Ascending aorta (tissue), 2 donors: ENCODE measurements around the gene ARHGAP26. TPM values are rescaled to one million over a fixed set of nuclear protein-coding genes. Genes with fewer than 3 reads are reported as not detected.
A peak's percentile ranks its signal among the peaks of the same experiment; 100 is the strongest.

ENCODE experiments used
- DNase-seq, 2 donors: peaks; one replicate each; pipeline ENCODE4 v3.0.0-alpha.2; 2019; ENCODE audit warnings: low spot score in 2 of 2
- H3K27ac ChIP-seq, 2 donors: fragments of 200-600 bp; sonication (generic); one replicate each; pipeline ENCODE4 v1.5.1; 2016 to 2017; ENCODE audit warnings: mild to moderate bottlenecking in 1 of 2
- H3K27me3 ChIP-seq: fragments of 200-600 bp; sonication (generic); one replicate; pipeline ENCODE4 v1.5.1; 2017
- H3K36me3 ChIP-seq, 2 donors: fragments of 200-600 bp; sonication (generic); one replicate each; pipeline ENCODE4 v1.5.1; 2016
- H3K4me1 ChIP-seq, 2 donors: fragments of 200-600 bp; sonication (generic); one replicate each; pipeline ENCODE4 v1.5.1; 2016 to 2017; ENCODE audit warnings: mild to moderate bottlenecking in 1 of 2
- H3K4me3 ChIP-seq, 2 donors: fragments of 200-600 bp; sonication (generic); one replicate each; pipeline ENCODE4 v1.5.1; 2016 to 2017; ENCODE audit warnings: mild to moderate bottlenecking in 1 of 2
- H3K9me3 ChIP-seq, 2 donors: fragments of 200-600 bp; sonication (generic); one replicate each; pipeline ENCODE4 v1.5.1; 2016
- CTCF ChIP-seq, 3 experiments: fragments of 200-600 bp in 2 of 3; fragments of 450-650 bp in 1 of 3; sonication (generic) in 2 of 3; IDR thresholded peaks; one replicate each; pipeline ENCODE4 v1.5.1; 2016 to 2019; ENCODE audit warnings: antibody characterized with exemption in 3 of 3, mild to moderate bottlenecking in 1 of 3, moderate library complexity in 1 of 3
- intact Hi-C: fragments of 100-400 bp; cut with DNase I; formaldehyde crosslinking; loops from one replicate; pipeline ENCODE4 v1.15.1; 2023
- total RNA-seq: library from RNA; depleted of rRNA; stranded (reverse); fragments of >200 nt; gene quantifications from one replicate; pipeline ENCODE4 v1.1.0, GENCODE V29; 2016

The ARHGAP26 gene
- total RNA-seq, 1 donor from 2014 or later: 34.9 TPM

- H3K9me3 ChIP-seq: no peaks in the 10 kb centered on the region
- no peaks in the 10 kb centered on the region for H3K27me3 ChIP-seq
- H3K4me1 ChIP-seq: peaks cover 0 to 3% of the 10 kb centered on the region in 2 donors
- no peak overlapping the region for H3K4me3 ChIP-seq
- no peak for TF ChIP-seq CTCF (IDR thresholded peaks at IDR 0.05)
- intact Hi-C loops: no loop called here
- DNase-seq: no peak
- peak overlapping the region in 1 of 2 donors; percentile 67 for H3K27ac ChIP-seq
- H3K36me3 ChIP-seq: no peaks in the 10 kb centered on the region
Measured at GRCh38 chr5:143234162-143234842, 464.1 kb downstream of the ARHGAP26 start.

- no peak for DNase-seq
- no peak overlapping the region for H3K4me3 ChIP-seq
- no peak for TF ChIP-seq CTCF (IDR thresholded peaks at IDR 0.05)
- intact Hi-C loops: no loop called here
- no peaks in the 10 kb centered on the region for H3K36me3 ChIP-seq
- peak overlapping the region; percentile 39 to 52 for H3K27ac ChIP-seq
- no peaks in the 10 kb centered on the region for H3K27me3 ChIP-seq
- peaks cover 0 to 3% of the 10 kb centered on the region in 2 donors for H3K4me1 ChIP-seq
- no peaks in the 10 kb centered on the region for H3K9me3 ChIP-seq
Measured at GRCh38 chr5:143235423-143235822, 465.2 kb downstream of the ARHGAP26 start.

GRCh38 chr5:143236682-143237081, 466.5 kb downstream of the ARHGAP26 start:
- no peaks in the 10 kb centered on the region for H3K9me3 ChIP-seq
- H3K4me3 ChIP-seq: no peak overlapping the region
- DNase-seq: no peak
- H3K27ac ChIP-seq: no peak overlapping the region
- no peak for TF ChIP-seq CTCF (IDR thresholded peaks at IDR 0.05)
- no peaks in the 10 kb centered on the region for H3K36me3 ChIP-seq
- H3K27me3 ChIP-seq: no peaks in the 10 kb centered on the region
- intact Hi-C loops: no loop called here
- H3K4me1 ChIP-seq: peaks cover 0 to 3% of the 10 kb centered on the region in 2 donors

- no peak for DNase-seq
- Histone ChIP-seq H3K36me3 (no peaks in the 10 kb centered on the region), H3K27me3 (no peaks in the 10 kb centered on the region), H3K27ac (no peak overlapping the region), H3K9me3 (no peaks in the 10 kb centered on the region), H3K4me1 (peaks cover 0 to 3% of the 10 kb centered on the region in 2 donors), H3K4me3 (no peak overlapping the region)
- intact Hi-C loops: no loop called here
- no peak for TF ChIP-seq CTCF (IDR thresholded peaks at IDR 0.05)
Measured at GRCh38 chr5:143237664-143238063, 467.5 kb downstream of the ARHGAP26 start.

GRCh38 chr5:143238620-143239019, 468.4 kb downstream of the ARHGAP26 start:
- Histone ChIP-seq H3K4me1 (peaks cover 1 to 9% of the 10 kb centered on the region in 2 donors), H3K4me3 (no peak overlapping the region), H3K27ac (no peak overlapping the region), H3K27me3 (no peaks in the 10 kb centered on the region), H3K9me3 (no peaks in the 10 kb centered on the region), H3K36me3 (no peaks in the 10 kb centered on the region)
- DNase-seq: no peak
- no peak for TF ChIP-seq CTCF (IDR thresholded peaks at IDR 0.05)
- intact Hi-C loops: no loop called here
